ENCODE results near the gene C20orf204. TPM values are rescaled to one million over a fixed set of nuclear protein-coding genes. Genes with fewer than 3 reads are reported as not detected.

Gene C20orf204
- total and polyA plus RNA-seq, 2 donors (not counting 3 experiments of a cell fraction or from before 2014, with no cell fraction given), result 2.8 to 5.8 TPM

GRCh38 chr20:64049060-64049877, 13.3 kb downstream of the C20orf204 start, which contains the start of gene SOX18:
Gene SOX18, minus strand, starts transcription at chr20:64049639. Its CDS starts 123 bp downstream, at chr20:64049516.
- Histone ChIP-seq H2AFZ (ENCODE audit: low read depth, low read length) (peak within 1 kb of the TSS; percentile 15), H3K27ac (ENCODE audit: insufficient read depth, low read depth, low read length) (peak within 1 kb of the TSS; percentile 28), H3K27me3 (ENCODE audit: control insufficient read depth in 2 of 2, insufficient read depth in 2 of 2, low read length in 2 of 2) (no peaks in the 10 kb centered on the region), H3K79me2 (ENCODE audit: control insufficient read depth, insufficient read depth, low read length) (peaks cover 20% of the 10 kb centered on the region), H3K4me1 (ENCODE audit: control insufficient read depth, extremely low read depth, insufficient read depth, low read length) (peaks cover 75% of the 10 kb centered on the region), H3K4me2 (ENCODE audit: insufficient read depth, low read length) (peak within 1 kb of the TSS; percentile 34), H3K4me3 (replicated peaks in 1 of 3; ENCODE audit: insufficient read depth in 1 of 3, low read depth in 1 of 3, low read length in 3 of 3) (peak within 1 kb of the TSS; percentile 76 to 88 (median 88)), H3K9me1 (replicated peaks; ENCODE audit: control insufficient read depth, extremely low read depth, insufficient read depth, low read length) (no peaks in the 10 kb centered on the region), H3K9ac (replicated peaks; ENCODE audit: extremely low read depth, insufficient read depth, low read length) (peak within 1 kb of the TSS; percentile 54), H4K20me1 (replicated peaks; ENCODE audit: control insufficient read depth, extremely low read depth, insufficient read depth, low read length) (peaks cover 3% of the 10 kb centered on the region), H3K9me3 (replicated peaks; ENCODE audit: control insufficient read depth, insufficient read depth, low read length) (no peaks in the 10 kb centered on the region), H3K36me3 (ENCODE audit: control insufficient read depth in 2 of 2, extremely low read depth in 1 of 2, insufficient read depth in 2 of 2, low read length in 2 of 2) (peaks cover 9 to 13% of the 10 kb centered on the region in 2 experiments)
- POLR2A ChIA-PET, result interaction anchor here (0.6 to 2.2 kb wide), 3 partner anchors 8 to 403 kb away, joined by 3 to 8 read pairs (median 4); no protein-coding TSS in a partner anchor
- peak; percentile 48 for DNase-seq (ENCODE audit: low read depth, low spot score)
- TF ChIP-seq POLR2A (IDR thresholded peaks at IDR 0.05; ENCODE audit: low read depth, low read length) (peak; percentile 93), JUN (IDR thresholded peaks at IDR 0.05; ENCODE audit: borderline replicate concordance, insufficient read depth, insufficient read length, low read depth) (no peak), POLR2AphosphoS5 (IDR thresholded peaks at IDR 0.05; ENCODE audit: insufficient read depth, low read depth, low read length) (peak; percentile 98)
- dilution Hi-C loops (cut with MboI; ENCODE audit: extremely low pct_ligation_motif_present, low sequenced_read_pairs) (no loop called here), intact Hi-C loops (cut with micrococcal nuclease) (no loop called here)
- no TSS peak for BruUV-seq (replicated peaks)
- CTCF ChIA-PET, result interaction anchor here (0.7 to 15.2 kb wide), 3 partner anchors 8 to 29 kb away, joined by 3 to 412 read pairs (median 5); partner anchors contain the start of gene C20orf204
- FAIRE-seq, result peak; percentile 62

GRCh38 chr20:64049878-64050260, 13.9 kb downstream of the C20orf204 start:
- no peak for FAIRE-seq
- Histone ChIP-seq H3K4me2 (ENCODE audit: insufficient read depth, low read length) (peak overlapping the region; percentile 12), H3K9me1 (replicated peaks; ENCODE audit: control insufficient read depth, extremely low read depth, insufficient read depth, low read length) (no peaks in the 10 kb centered on the region), H3K4me1 (ENCODE audit: control insufficient read depth, extremely low read depth, insufficient read depth, low read length) (peaks cover 75% of the 10 kb centered on the region), H2AFZ (ENCODE audit: low read depth, low read length) (peak overlapping the region; percentile 15), H4K20me1 (replicated peaks; ENCODE audit: control insufficient read depth, extremely low read depth, insufficient read depth, low read length) (peaks cover 3% of the 10 kb centered on the region), H3K27me3 (ENCODE audit: control insufficient read depth in 2 of 2, insufficient read depth in 2 of 2, low read length in 2 of 2) (no peaks in the 10 kb centered on the region), H3K9me3 (replicated peaks; ENCODE audit: control insufficient read depth, insufficient read depth, low read length) (no peaks in the 10 kb centered on the region), H3K27ac (ENCODE audit: insufficient read depth, low read depth, low read length) (peak overlapping the region; percentile 28), H3K36me3 (ENCODE audit: control insufficient read depth in 2 of 2, extremely low read depth in 1 of 2, insufficient read depth in 2 of 2, low read length in 2 of 2) (peaks cover 9 to 13% of the 10 kb centered on the region in 2 experiments), H3K79me2 (ENCODE audit: control insufficient read depth, insufficient read depth, low read length) (peaks cover 20% of the 10 kb centered on the region), H3K4me3 (replicated peaks in 1 of 3; ENCODE audit: insufficient read depth in 1 of 3, low read depth in 1 of 3, low read length in 3 of 3) (peak overlapping the region in 1 of 3 experiments; percentile 88), H3K9ac (replicated peaks; ENCODE audit: extremely low read depth, insufficient read depth, low read length) (no peak overlapping the region)
- TF ChIP-seq MYC (IDR thresholded peaks at IDR 0.05; ENCODE audit: low read depth, low read length) (no peak), POLR2A (IDR thresholded peaks at IDR 0.05; ENCODE audit: low read depth, low read length) (no peak), CTCF (IDR thresholded peaks at IDR 0.05; ENCODE audit: extremely low read depth in 1 of 2, insufficient read depth in 1 of 2, low read depth in 1 of 2, low read length in 2 of 2) (no peak), GATA2 (IDR thresholded peaks at IDR 0.05; ENCODE audit: insufficient read depth, insufficient read length, low read depth, low read length) (no peak)
- dilution Hi-C loops (cut with MboI; ENCODE audit: extremely low pct_ligation_motif_present, low sequenced_read_pairs) (no loop called here), intact Hi-C loops (cut with micrococcal nuclease) (loop anchor here (10.0 kb wide), 1 partner anchor 155 kb away; the partner anchor contains the start of gene DNAJC5)
- POLR2A ChIA-PET, result interaction anchor here (0.6 to 2.2 kb wide), 3 partner anchors 8 to 404 kb away, joined by 3 to 8 read pairs (median 4); no protein-coding TSS in a partner anchor
- DNase-seq (ENCODE audit: low read depth, low spot score), result peak; percentile 49
- BruUV-seq (replicated peaks), result no TSS peak
- CTCF ChIA-PET, result interaction anchor here (0.7 to 15.2 kb wide), 2 partner anchors 11 to 30 kb away, joined by 3 to 412 read pairs; partner anchors contain the start of gene C20orf204

Measured in endothelial cell of umbilical vein (primary cell).